Left renal cortex interstitium (tissue), 4 donors: ENCODE data around the gene CXorf51A. TPM values are rescaled to one million over a fixed set of nuclear protein-coding genes. Genes with fewer than 3 reads are reported as not detected.
"Not testable (repeated sequence)": the region's sequence is repeated elsewhere in the genome, so short reads cannot be mapped to it uniquely, and the experiment has no call there.

ENCODE experiments used
- DNase-seq, 4 donors: peaks; one replicate each; pipeline ENCODE4 v3.0.0-alpha.2; 2013; ENCODE audit warnings: low read depth in 4 of 4, low spot score in 2 of 4, missing footprints in 1 of 4
- polyA plus RNA-seq, 4 donors: library from polyadenylated mRNA; unstranded; fragments of 120-200 nt; gene quantifications; one replicate each; pipeline ENCODE4 v1.2.1, GENCODE V29; 2013; ENCODE audit not compliant: insufficient read length in 4 of 4

Gene CXorf51A
- not detected for polyA plus RNA-seq

GRCh38 chrX:146814644-146815043 is at the start of gene CXorf51A:
TSS of gene CXorf51A (minus strand) at chrX:146814744. CDS start at chrX:146814723, 21 bp downstream.
- DNase-seq = not testable (repeated sequence)

GRCh38 chrX:146863566-146863965 is 49.0 kb upstream of the CXorf51A start:
- no peak for DNase-seq

GRCh38 chrX:146854281-146854680 is 39.7 kb upstream of the CXorf51A start:
- no peak for DNase-seq

GRCh38 chrX:146831994-146832393 is 17.4 kb upstream of the CXorf51A start:
- no peak for DNase-seq

- DNase-seq = not testable (repeated sequence)
These were observed 5.1 kb downstream of the CXorf51A start, which contains the start of gene CXorf51B for GRCh38 chrX:146809471-146809870. TSS of gene CXorf51B (plus strand) at chrX:146809771. CDS start at chrX:146809792, 21 bp downstream.

Other genes starting within 250 kb of the CXorf51A start
- gene CXorf51B, start 5.0 kb downstream of the CXorf51A start, polyA plus RNA-seq = not detected